Superior temporal gyrus (tissue), 1 donor: ENCODE data around the gene EMD.
"Not testable (repeated sequence)": the region's sequence is repeated elsewhere in the genome, so short reads cannot be mapped to it uniquely, and the experiment has no call there.

ENCODE experiments used
- DNase-seq: peaks from one replicate; pipeline ENCODE4 v3.0.0-alpha.2; 2016; ENCODE audit errors: extremely low spot score

EMD gene

GRCh38 chrX:154396363-154396762 lies 17.3 kb downstream of the EMD start:
- DNase-seq, result not testable (repeated sequence)

GRCh38 chrX:154396973-154397887 lies 18.1 kb downstream of the EMD start:
- no peak for DNase-seq

- peak; percentile 95 for DNase-seq
These were observed 19.0 kb downstream of the EMD start, which contains the start of gene RPL10 for GRCh38 chrX:154397888-154398667. Gene RPL10, plus strand, starts transcription at chrX:154398377. Its CDS starts 143 bp downstream, at chrX:154398520.

- DNase-seq, result peak; percentile 83
These were observed 19.8 kb downstream of the EMD start for GRCh38 chrX:154398668-154399526.

DNA sequence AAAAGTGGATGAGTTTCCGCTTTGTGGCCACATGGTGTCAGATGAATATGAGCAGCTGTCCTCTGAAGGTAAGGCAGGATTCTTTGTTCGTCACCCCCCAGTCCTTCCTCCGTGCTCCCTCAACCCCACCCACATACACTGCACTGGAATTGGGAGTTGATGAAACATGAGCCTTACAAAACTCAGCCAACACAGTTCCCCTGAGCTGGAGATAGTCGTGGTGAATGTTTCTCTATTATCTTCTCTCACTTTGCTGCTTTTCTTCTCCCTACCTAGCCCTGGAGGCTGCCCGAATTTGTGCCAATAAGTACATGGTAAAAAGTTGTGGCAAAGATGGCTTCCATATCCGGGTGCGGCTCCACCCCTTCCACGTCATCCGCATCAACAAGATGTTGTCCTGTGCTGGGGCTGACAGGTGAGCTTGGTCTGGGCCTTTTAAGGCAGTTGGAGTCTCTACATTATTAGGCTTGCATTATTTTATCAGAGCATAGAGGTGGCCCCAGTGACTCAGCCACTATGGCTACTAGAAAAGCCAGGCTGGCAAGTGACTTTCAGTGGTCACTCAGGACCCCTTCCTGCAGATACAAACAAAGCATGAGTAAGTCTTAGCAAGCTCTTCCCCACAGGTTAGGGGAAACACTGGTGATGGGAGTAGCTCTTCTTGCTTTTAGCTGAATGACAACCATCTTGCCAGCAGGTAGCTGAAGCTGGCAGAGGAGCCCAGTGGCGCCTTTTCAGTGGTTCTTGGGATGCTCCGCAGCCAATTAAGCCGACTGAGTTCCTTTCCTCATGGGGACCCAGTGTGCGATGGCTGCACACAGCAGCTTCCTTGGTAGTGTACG lies 20.7 kb downstream of the EMD start:
- no peak for DNase-seq

DNA sequence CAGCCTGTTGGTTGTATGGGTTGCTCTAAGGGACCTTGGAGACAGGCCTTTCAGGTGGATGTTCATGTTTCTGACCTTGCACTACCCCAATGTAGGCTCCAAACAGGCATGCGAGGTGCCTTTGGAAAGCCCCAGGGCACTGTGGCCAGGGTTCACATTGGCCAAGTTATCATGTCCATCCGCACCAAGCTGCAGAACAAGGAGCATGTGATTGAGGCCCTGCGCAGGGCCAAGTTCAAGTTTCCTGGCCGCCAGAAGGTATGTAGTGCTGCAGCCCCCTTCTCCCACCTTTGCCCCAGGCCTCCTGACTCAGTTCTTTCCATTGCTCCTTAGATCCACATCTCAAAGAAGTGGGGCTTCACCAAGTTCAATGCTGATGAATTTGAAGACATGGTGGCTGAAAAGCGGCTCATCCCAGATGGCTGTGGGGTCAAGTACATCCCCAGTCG lies 21.3 kb downstream of the EMD start:
- not testable (repeated sequence) for DNase-seq

- no peak for DNase-seq
These were observed 22.1 kb downstream of the EMD start for GRCh38 chrX:154401045-154401799.

GRCh38 chrX:154401918-154402621 lies 23.0 kb downstream of the EMD start:
- no peak for DNase-seq

DNA sequence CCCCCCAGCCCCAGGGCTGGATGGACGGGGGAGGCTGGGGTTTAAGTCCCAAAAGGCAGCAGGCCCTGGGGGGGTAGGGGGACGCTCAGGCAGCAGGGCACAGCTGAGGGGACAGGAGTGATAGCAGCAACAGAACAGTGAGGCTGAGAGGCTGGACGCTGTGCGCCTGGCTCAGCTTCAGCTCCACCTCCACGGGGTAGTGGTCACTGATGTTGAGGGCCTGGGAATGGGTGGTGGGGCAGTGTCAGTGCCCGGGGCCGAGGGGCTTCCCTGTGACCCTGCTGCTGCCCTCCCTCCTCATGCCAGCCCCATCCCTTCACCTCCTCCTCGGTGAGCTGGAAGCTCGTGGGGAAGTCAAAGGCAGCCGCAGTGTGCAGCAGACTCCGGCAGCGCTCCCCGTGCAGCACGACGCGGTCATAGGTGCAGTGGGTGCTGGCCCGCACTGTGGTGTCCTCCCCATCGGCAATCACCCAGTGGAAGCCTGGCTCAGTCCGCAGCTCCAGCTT lies 23.6 kb downstream of the EMD start:
- no peak for DNase-seq

DNA sequence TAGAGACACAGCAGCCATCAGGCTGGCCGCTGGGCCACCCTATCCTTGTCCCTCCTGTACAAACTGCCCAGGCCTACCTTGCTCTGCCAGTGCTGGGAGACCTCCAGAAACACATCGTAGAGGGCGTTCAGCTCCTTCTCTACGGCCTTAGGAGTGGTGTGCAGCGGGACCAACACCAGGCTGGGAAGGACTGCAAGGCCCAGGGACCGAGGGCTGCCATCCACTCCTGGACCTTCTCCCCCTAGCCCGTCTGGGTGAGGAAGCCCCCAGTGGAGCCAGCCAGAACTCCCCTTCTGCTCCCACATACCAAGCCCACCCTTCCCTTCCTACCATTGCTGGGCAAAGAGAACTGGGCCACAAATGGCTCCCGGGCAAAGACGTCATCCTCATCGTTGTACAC lies 24.1 kb downstream of the EMD start:
- no peak for DNase-seq

- DNase-seq, result no peak
These were observed 24.8 kb downstream of the EMD start for GRCh38 chrX:154403858-154404257.

DNA sequence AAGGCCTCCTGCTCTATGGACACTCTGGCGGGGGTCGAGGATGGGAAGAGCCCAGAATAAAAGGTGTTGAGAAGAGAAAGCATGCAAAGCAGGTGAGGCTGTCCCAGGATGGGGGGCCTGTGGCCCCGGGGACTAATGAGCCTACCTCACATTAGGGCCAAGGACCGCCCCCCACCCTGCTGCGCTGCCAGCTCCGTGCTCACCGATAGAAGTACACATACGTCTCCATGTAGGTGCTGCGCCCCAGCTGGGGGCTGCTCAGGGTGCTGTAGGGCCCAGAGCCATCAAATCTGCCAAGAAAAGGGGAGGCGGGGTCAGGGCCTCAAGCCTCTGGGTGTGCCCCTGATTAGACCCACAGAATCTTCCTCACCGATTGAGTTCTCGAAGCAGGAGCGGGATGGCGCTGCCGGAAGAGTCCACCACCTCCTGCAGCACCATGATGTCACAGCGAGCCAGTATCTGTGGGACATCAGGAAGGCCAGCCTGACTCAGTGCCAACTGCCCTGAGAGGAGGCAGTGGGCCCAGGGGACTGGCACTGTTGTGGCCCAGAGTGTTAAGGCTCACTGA lies 25.6 kb downstream of the EMD start:
- no peak for DNase-seq

- no peak for DNase-seq
These were observed 29.6 kb downstream of the EMD start for GRCh38 chrX:154408659-154409221.

GRCh38 chrX:154409222-154409871 lies 30.3 kb downstream of the EMD start, which contains the start of gene DNASE1L1:
Gene DNASE1L1, minus strand, starts transcription at chrX:154409254. Its CDS starts 3,686 bp downstream, at chrX:154405568.
- DNase-seq, result no peak

GRCh38 chrX:154411981-154412340 lies 32.9 kb downstream of the EMD start:
- DNase-seq, result no peak

DNA sequence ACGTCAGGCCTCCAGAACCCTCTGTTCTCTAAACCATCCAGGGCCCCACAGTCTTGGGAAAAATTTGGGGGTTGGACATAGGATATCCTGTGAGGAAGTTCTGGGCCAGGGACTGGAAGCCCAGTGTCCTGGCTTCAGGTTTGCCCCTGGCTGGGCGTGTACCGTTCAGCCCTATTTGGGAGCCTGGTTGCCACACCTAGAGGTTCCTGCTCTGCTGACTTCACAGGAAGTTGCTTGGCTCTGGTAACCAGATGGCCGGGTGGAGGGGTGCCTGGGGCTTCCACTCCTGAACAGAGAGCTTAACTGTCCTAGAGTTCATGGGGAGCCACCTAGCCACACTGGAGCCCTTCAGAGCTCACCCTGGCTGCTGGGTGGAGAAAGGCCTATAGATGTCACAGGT lies 33.4 kb downstream of the EMD start:
- no peak for DNase-seq

DNA sequence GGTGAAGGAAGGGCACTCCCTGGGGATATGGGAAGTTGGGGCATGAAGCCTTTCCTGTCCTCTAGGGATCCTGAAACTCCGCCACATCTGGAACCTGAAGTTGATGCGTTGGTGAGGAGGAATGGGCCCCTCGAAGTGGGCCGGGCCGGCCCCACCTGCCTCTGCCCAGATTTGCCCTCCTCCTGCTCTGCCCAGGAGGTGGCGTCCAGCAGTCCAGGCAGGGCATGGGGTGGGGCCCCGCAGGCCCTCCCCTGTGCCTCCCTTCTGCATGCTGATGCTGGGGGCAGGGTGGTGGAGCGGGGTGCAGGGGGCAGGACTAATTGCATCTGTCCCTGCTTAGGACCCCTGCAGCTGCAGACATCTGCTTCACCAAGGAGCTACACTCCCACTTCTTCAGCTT lies 34.0 kb downstream of the EMD start:
- no peak for DNase-seq

DNA sequence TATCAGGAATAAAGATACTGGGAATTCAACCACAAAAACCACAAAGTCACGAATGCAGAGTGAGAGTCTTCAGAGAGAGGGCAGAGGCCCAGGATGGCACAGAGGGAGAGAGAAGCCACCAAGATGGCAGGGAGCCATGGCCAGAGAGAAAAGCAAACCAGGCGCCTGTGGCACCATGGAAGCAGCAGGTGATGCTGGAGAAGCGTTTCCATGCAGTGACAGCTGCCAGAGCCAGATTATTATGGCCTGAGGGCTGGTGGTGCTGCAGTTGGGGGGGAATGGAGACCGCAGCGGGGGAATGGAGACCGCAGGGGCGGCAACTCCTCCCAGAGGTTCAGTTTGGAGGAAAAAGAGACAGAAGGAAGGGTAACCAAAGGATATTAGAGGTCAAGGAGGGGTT lies 38.1 kb downstream of the EMD start:
- no peak for DNase-seq
